Measurements from ENCODE around the gene CHCHD10.

CHCHD10 gene

GRCh38 chr22:23769321-23769965, 1.7 kb upstream of the CHCHD10 start:
- no peak for DNase-seq

- DNase-seq: no peak
These were observed 484 bp downstream of the CHCHD10 start for GRCh38 chr22:23767303-23767672.

DNA sequence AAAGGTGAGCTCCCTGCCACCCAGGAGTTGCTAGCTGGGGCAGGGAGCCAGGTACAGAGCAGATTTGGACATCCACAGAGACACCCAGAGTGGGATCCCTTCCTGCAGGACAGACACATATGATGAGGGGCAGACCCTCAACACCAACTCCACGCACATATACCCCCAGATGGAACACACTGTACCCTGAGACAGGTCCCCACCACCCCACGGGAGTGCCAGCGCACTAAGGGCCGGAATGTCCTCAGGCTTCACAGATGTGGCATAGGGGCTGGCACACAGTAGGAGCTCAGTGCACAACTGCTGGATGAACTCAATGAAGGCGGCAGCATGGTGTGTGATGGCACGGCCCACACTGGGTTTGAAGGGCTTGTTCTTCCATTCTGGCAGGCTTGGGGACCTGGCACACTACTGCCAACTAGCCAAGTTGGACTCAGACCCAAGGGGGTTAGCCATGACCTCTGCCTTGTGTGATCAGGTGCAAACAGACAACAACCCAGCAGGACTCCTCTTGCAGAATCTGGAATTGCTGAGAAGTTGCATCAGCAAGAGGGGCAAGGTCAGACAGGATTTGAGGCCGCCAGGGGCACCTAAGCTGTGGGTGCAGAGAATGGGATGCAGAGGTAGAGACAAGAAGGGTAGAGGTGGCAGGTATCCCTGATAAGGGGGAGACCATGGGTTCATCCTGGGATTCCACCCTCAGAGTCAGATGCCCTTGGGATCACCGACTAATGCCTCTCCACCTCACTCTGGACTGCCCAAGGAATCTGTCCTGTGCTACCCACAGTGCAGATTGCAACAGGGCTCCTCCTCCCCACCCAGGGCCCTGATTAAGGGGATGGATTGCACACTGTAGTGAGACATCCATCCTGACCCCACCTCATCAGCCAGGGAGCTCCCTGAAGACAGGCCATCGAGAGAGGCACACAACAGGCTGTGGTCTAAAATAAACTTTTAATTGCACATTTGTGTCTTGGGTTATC, 2.6 kb downstream of the CHCHD10 start:
- DNase-seq: no peak

GRCh38 chr22:23763954-23764353, 3.8 kb downstream of the CHCHD10 start:
- no peak for DNase-seq

DNA sequence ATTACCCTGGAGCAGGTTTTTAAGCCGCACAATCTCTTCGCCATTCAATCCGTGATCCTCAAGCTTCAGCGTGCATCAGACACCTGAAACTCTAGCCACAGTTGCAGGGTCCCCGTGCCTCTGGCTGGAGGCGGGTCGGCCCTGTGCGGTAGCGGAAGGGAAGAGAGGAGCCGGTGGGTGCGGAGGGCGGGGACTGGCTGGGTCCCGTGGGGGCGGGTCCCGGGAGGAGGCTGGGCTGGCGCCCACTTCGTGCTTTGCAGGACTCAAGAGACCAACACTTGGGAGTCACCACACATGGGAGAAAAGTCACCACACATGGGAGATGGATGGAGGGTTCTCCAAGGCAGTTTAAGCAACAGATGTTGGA, 4.2 kb downstream of the CHCHD10 start:
- DNase-seq: peak; percentile 62 to 71

DNA sequence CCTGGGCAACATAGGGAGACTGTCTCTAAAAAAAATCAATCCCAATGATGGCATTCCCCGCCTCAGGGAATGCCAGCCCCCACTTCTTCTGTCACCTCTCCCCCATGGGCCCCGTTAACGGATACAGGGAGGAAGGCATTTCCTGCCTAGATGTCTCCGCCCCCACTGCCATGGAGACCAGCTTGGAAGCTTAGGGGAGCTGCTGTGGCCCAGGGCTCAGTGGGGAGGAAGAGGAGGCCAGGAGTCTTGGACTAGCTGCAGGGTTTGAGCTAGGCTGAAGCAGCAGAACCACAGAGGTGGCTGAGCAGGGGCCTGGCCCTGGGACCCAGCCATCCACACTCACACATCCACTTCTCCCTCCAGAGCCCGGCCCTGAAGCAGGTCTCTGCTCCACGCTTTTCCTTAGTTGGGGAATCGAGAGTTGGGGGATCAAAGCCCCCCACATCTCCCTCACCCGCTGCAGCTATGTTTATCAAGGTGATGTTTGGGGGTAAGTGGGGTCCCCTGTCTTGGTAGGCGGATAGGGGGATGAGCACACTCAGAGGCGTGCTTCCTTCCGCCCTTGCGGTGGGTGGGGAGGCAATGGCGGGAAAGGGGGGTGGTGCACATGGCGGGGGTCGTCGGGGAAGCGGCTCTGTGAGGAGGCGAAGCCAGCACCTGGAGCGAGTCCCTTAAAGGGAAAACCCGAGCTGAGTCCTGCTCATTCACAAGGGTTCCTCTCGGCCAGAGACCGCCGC, 4.8 kb downstream of the CHCHD10 start, which contains the start of gene C22orf15:
C22orf15 (plus strand) TSS at position 149 of the 737 bp plus-strand sequence; CDS start at position 466, 317 bp downstream.
- DNase-seq: peak in 1 of 2 donors; percentile 29

GRCh38 chr22:23760056-23760455, 7.7 kb downstream of the CHCHD10 start:
- DNase-seq: no peak

DNA sequence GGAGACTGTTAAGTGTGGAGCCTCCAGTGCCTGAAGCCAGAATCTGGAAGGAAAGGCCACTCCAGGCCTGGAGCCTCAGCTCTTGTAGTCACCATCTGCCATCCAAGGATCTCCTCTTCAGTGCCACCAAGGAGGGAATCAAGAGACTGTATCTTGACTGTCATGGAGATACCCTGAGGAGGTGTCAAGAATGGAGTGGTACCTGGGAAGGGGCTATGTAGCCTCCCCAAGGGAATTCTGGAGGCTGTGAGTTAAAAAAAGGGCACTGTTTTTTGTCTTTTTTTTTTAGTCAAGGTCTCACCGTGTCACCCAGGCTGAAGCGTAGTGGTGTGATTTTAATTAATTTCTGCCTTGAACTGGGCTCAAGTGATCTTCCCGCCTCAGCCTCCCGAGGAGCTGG, 8.2 kb downstream of the CHCHD10 start:
- DNase-seq: no peak

- no peak for DNase-seq
These were observed 10.9 kb downstream of the CHCHD10 start for GRCh38 chr22:23756891-23757290.

GRCh38 chr22:23755711-23756110, 12.1 kb downstream of the CHCHD10 start:
- DNase-seq: no peak

GRCh38 chr22:23754980-23755636, 12.7 kb downstream of the CHCHD10 start:
- DNase-seq: no peak

DNA sequence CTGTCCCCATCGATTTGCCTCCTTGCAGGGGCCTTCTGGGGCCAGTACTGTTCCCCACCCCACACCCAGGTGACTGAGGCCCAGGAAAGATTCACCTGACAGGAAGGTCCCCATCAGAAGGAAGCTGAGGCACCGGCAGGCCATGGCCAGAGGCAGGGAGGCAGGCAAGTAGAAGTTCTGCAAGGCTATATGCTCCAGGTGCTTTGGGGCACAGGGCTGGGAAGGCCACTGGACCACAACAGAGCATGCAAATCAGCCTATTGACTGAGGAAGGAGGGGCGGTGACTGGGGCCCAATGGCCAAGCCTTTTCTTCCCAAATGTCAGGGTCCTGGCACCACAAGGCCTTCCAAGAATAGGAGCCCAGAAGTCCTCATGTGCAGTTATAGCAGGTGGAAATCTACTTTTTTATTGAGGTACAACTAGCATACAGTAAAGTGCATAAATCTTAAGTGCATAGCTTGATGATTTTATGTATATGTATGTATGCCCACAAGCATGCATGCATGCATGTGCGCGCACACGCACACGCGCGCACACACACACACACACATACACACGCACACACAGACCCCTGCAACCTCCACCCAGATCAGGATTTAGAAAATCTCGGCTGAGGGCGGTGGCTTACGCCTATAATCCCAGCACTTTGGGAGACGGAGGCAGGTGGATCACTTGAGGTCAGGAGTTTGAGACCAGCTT, 13.4 kb downstream of the CHCHD10 start, which contains the start of gene VPREB3:
VPREB3 (minus strand) TSS at position 206 of the 700 bp plus-strand sequence; CDS start at position 144, 62 bp downstream.
- no peak for DNase-seq

DNA sequence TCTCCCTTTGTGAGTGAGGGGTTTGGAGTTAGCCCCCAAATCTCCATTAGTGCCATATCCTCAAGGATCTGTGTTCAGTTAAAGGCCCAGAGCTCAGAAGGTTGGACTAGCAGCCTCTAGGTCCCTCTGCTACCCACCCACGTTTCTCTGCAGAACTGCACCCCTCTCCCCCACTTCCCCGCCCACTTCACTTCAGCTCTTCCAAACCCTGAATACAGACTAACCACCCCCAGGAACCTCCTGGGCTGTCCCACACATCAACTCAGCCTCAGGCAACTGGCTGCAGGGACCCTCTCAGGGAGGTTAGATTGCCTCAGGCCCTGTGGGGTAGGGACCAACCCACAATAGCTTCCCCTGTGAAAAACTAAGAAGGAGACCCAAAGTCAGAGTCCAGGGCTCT, 14.4 kb downstream of the CHCHD10 start:
- DNase-seq: no peak

DNA sequence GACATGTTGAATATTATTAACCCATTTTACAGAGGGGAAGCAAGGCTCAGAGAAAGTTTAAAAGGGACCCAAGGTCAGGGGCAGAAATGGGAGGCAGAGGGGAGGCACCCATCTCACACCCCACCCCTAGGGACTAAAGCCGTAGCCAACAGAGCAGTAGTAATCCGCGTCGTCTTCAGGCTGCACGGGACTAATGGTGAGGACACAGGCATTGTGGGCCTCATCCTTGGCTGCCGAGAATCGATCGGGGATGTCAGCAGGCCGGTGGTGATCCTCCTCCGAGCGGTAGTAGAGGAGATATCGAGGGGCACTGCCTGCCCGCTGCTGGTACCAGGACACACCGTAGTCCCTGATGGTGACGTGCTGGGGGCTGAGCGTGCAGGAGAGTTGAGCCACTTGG, 15.0 kb downstream of the CHCHD10 start:
- DNase-seq: no peak

DNA sequence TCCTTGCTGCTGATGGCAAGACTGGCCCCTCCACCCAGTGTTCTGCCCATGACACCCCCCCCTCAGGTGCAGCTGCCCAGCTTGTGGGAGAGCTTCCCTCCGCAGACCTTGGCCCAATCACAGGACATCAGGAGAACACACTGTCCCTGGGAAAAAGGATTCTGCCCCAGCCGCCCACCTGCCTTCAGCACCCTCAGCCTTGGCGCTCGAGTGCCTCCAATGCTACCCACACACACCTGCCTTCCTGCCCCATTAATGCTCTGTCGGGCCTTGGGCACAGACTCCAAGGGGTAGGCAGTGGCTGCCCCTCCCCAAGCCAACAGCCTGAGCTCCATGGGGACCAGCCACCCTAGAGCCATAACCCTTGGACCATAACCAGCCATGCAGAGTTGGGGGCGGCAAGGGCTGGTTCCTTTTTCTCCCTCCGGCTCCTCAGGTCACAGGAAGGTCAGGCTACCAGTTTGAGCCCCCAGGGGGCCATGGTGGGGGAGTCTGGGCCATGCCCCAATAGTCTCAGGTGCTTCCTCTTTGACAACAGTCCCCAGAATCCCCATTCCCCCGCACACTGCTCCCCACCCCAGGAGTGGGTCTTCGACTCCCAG, 15.6 kb downstream of the CHCHD10 start:
- no peak for DNase-seq

DNA sequence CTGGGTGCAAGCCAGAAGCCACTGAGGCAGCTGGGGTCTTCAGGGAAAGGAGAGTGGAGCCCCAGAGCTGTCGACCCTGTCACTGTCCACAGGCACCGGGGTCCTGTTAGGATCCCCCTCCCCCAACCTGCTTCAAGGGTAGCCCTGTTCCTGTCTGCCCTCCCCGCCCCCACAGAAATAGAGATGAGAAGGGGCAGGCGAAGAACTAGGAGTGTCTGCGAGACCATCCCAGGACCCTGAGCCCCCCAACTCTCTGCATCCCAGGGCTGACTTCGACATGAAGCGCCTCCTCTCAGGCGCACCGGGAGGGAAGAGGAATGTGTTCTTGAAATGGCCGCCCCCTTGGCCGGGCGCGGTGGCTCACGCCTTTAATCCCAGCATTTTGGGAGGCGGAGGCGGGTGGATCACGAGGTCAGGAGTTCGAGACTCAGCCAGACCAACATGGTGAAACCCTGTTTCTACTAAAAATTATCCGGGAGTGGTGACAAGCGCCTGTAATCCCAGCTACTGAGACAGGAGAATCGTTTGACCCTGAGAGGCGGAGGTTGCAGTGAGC, 16.3 kb downstream of the CHCHD10 start:
- DNase-seq: no peak

GRCh38 chr22:23750714-23751440, 16.9 kb downstream of the CHCHD10 start, which contains the start of gene ZNF70:
Gene ZNF70, minus strand, starts transcription at chr22:23751112. Its CDS starts 5,972 bp downstream, at chr22:23745140.
- peak; percentile 82 to 85 for DNase-seq

DNA sequence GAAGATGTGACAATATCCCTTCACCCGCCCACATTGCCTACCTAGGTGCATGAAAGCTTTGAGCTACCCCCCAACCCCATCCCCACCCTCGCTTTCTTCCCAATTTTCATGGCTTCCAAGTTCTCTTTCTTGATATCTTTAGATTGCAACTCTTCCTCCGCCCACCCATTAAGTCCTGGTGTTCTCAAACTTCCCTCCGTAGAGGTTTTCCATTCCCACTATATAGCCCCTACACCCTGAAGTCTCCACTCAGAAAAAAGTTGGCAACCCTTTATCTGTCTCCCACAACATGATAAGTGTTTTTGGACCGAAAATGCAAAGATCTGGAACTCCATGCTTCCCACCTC, 17.4 kb downstream of the CHCHD10 start:
- no peak for DNase-seq

DNA sequence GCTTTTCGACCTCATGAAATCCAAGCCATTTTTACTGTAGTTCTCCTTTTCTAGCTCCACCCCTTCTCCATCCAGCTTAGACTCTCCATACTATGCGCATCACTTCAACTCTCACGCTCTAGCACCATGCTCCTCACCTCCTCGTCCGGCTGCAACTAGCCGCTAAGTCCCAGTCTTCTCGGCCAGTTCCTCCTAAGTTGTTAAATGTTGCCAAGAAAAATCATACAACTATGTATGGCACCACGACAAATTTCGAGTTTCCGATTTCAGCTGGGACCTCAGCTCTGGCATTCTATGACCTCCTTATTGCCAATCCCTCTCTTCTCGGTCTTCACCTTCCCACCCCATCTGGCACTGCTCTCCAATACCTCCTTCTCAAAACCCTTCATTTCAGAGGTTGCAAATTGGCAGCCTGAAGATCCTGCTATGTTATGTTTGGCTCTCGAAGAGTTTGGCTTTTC, 17.9 kb downstream of the CHCHD10 start:
- DNase-seq: no peak

- DNase-seq: no peak
These were observed 22.0 kb downstream of the CHCHD10 start for GRCh38 chr22:23745791-23746190.

Data from stimulated activated CD4-positive, alpha-beta T cell treated with anti-CD3 and anti-CD28 coated beads, Interleukin-2, amount 100 ng/mL, for 24 hours (primary cell).